SU-DHL-6 (cell line): ENCODE results near the gene CTXND1.

ENCODE experiments used
- EZH2phosphoT487 ChIP-seq: fragments of 200-600 bp; sonication (generic), shearing (Covaris generic); conservative IDR thresholded peaks from 2 replicates; pipeline ENCODE4 v1.6.1; 2018; ENCODE audit warnings: mild to moderate bottlenecking, antibody characterized with exemption, low read length, moderate library complexity, mixed read lengths
- TF ChIP-seq, protein P1 (sequence below): fragments of 200-600 bp; sonication (generic); IDR thresholded peaks from one replicate; pipeline ENCODE4 v1.5.1; 2017; ENCODE audit warnings: antibody characterized with exemption, mild to moderate bottlenecking, low read length, moderate library complexity; ENCODE audit not compliant: insufficient read depth, poor library complexity, severe bottlenecking

GRCh38 chr15:80277147-80277546, 25.1 kb upstream of the CTXND1 start:
- TF ChIP-seq, protein P1, sequence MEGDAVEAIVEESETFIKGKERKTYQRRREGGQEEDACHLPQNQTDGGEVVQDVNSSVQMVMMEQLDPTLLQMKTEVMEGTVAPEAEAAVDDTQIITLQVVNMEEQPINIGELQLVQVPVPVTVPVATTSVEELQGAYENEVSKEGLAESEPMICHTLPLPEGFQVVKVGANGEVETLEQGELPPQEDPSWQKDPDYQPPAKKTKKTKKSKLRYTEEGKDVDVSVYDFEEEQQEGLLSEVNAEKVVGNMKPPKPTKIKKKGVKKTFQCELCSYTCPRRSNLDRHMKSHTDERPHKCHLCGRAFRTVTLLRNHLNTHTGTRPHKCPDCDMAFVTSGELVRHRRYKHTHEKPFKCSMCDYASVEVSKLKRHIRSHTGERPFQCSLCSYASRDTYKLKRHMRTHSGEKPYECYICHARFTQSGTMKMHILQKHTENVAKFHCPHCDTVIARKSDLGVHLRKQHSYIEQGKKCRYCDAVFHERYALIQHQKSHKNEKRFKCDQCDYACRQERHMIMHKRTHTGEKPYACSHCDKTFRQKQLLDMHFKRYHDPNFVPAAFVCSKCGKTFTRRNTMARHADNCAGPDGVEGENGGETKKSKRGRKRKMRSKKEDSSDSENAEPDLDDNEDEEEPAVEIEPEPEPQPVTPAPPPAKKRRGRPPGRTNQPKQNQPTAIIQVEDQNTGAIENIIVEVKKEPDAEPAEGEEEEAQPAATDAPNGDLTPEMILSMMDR, result no peak
- TF ChIP-seq EZH2phosphoT487, result no peak
